KMS-11 (cell line): ENCODE results near the gene VDR.

Experiments used
- H2AFZ ChIP-seq: fragments of 200-600 bp; sonication (generic); 2 replicates; pipeline ENCODE4 v1.6.1; 2016; ENCODE audit warnings: antibody characterized with exemption, mixed run types, low read depth
- H3K27ac ChIP-seq: fragments of 200-600 bp; sonication (generic); 2 replicates; pipeline ENCODE4 v1.6.1; 2016; ENCODE audit warnings: mild to moderate bottlenecking, mixed run types
- H3K27me3 ChIP-seq: fragments of 200-600 bp; sonication (generic); 2 replicates; pipeline ENCODE4 v1.6.1; 2017; ENCODE audit warnings: mild to moderate bottlenecking, low read depth, mixed run types, moderate library complexity; ENCODE audit not compliant: insufficient read depth
- H3K36me3 ChIP-seq: fragments of 200-600 bp; sonication (generic); 2 replicates; pipeline ENCODE4 v1.6.1; 2017; ENCODE audit warnings: mild to moderate bottlenecking, mixed run types; ENCODE audit not compliant: insufficient read depth
- H3K4me1 ChIP-seq: fragments of 200-600 bp; sonication (generic); 2 replicates; pipeline ENCODE4 v1.6.1; 2016; ENCODE audit warnings: mild to moderate bottlenecking, low read depth, mixed run types; ENCODE audit not compliant: poor library complexity, severe bottlenecking
- H3K4me2 ChIP-seq: fragments of 200-600 bp; sonication (generic); 2 replicates; pipeline ENCODE4 v1.7.0; 2016; ENCODE audit warnings: mild to moderate bottlenecking, mixed run types
- H3K4me3 ChIP-seq: fragments of 200-600 bp; sonication (generic); IDR thresholded peaks from 2 replicates; pipeline ENCODE4 v1.6.1; 2017; ENCODE audit warnings: low read depth, low read length, mixed read lengths; ENCODE audit not compliant: insufficient read depth
- H3K79me2 ChIP-seq: fragments of 200-600 bp; sonication (generic); 2 replicates; pipeline ENCODE4 v1.6.1; 2016; ENCODE audit warnings: low read depth, mixed run types; ENCODE audit not compliant: insufficient read depth
- H3K9ac ChIP-seq: fragments of 200-600 bp; sonication (generic); 2 replicates; pipeline ENCODE4 v1.6.1; 2016; ENCODE audit warnings: mild to moderate bottlenecking, mixed run types
- H4K20me1 ChIP-seq: fragments of 200-600 bp; sonication (generic); 2 replicates; pipeline ENCODE4 v1.6.1; 2016; ENCODE audit warnings: mild to moderate bottlenecking, mixed run types; ENCODE audit not compliant: insufficient read depth
- CTCF ChIP-seq: fragments of 200-600 bp; sonication (generic); conservative IDR thresholded peaks from 2 replicates; pipeline ENCODE4 v1.6.1; 2017; ENCODE audit warnings: low read depth, mild to moderate bottlenecking, antibody characterized with exemption, low read length, moderate library complexity, mixed read lengths

VDR gene

GRCh38 chr12:47823422-47824086, 81.2 kb downstream of the VDR start:
- Histone ChIP-seq H3K27me3 (no peaks in the 10 kb centered on the region), H3K79me2 (peaks cover 19% of the 10 kb centered on the region), H3K4me1 (peaks cover 79% of the 10 kb centered on the region), H3K4me3 (no peak overlapping the region), H2AFZ (no peak overlapping the region), H4K20me1 (no peaks in the 10 kb centered on the region), H3K36me3 (no peaks in the 10 kb centered on the region), H3K9ac (no peak overlapping the region), H3K4me2 (peak overlapping the region; percentile 64; the same call in 1 of the 2 replicates), H3K27ac (peak overlapping the region; percentile 3; the same call in 1 of the 2 replicates)
- no peak for TF ChIP-seq CTCF

- no peak overlapping the region for H2AFZ ChIP-seq
- no peak for TF ChIP-seq CTCF
Measured at GRCh38 chr12:47822863-47823262, 81.9 kb downstream of the VDR start.

GRCh38 chr12:47822401-47822800, 82.4 kb downstream of the VDR start:
- H3K4me1 ChIP-seq, result peaks cover 79% of the 10 kb centered on the region
- no peak overlapping the region for H3K4me2 ChIP-seq
- H3K27ac ChIP-seq, result no peak overlapping the region
- no peak overlapping the region for H3K4me3 ChIP-seq
- H3K36me3 ChIP-seq, result no peaks in the 10 kb centered on the region
- H2AFZ ChIP-seq, result no peak overlapping the region
- TF ChIP-seq CTCF, result no peak
- no peaks in the 10 kb centered on the region for H3K27me3 ChIP-seq
- H4K20me1 ChIP-seq, result no peaks in the 10 kb centered on the region
- H3K79me2 ChIP-seq, result peaks cover 31% of the 10 kb centered on the region
- no peak overlapping the region for H3K9ac ChIP-seq

More at GRCh38 chr12:47822863-47823262, 81.9 kb downstream of the VDR start:
- H3K36me3 ChIP-seq, result no peaks in the 10 kb centered on the region
- peaks cover 79% of the 10 kb centered on the region for H3K4me1 ChIP-seq
- H3K27ac ChIP-seq, result no peak overlapping the region
- no peak overlapping the region for H3K4me2 ChIP-seq
- H3K79me2 ChIP-seq, result peaks cover 26% of the 10 kb centered on the region
- no peak overlapping the region for H3K4me3 ChIP-seq
- H3K9ac ChIP-seq, result no peak overlapping the region
- no peaks in the 10 kb centered on the region for H4K20me1 ChIP-seq
- no peaks in the 10 kb centered on the region for H3K27me3 ChIP-seq

- no peak overlapping the region for H2AFZ ChIP-seq
Measured at GRCh38 chr12:47821346-47821706, 83.5 kb downstream of the VDR start.

More at GRCh38 chr12:47821346-47821706, 83.5 kb downstream of the VDR start:
- Histone ChIP-seq H3K27ac (no peak overlapping the region), H3K4me2 (peak overlapping the region; percentile 98; the same call in 1 of the 2 replicates), H3K79me2 (peaks cover 42% of the 10 kb centered on the region), H3K9ac (no peak overlapping the region), H3K4me1 (peaks cover 79% of the 10 kb centered on the region), H3K27me3 (no peaks in the 10 kb centered on the region), H3K4me3 (no peak overlapping the region), H3K36me3 (no peaks in the 10 kb centered on the region), H4K20me1 (no peaks in the 10 kb centered on the region)
- TF ChIP-seq CTCF, result no peak
